ENCODE results near the gene EED. TPM values are rescaled to one million over a fixed set of nuclear protein-coding genes. Genes with fewer than 3 reads are reported as not detected.
A peak's percentile ranks its signal among the peaks of the same experiment; 100 is the strongest.

Gene EED
- total RNA-seq, 1 experiment from 2014 or later: 25.2 TPM

- TF ChIP-seq CTCF (IDR thresholded peaks at IDR 0.05 in 2 of 3, conservative IDR thresholded peaks at IDR 0.05 in 1 of 3; ENCODE audit: borderline replicate concordance in 1 of 3, insufficient read depth in 1 of 3, low read depth in 2 of 3, low read length in 2 of 3) (no peak), ZNF274 (IDR thresholded peaks at IDR 0.05; ENCODE audit: low read depth, low read length) (no peak), POLR2AphosphoS5 (IDR thresholded peaks at IDR 0.05; ENCODE audit: low read depth, low read length) (no peak), POLR2A (IDR thresholded peaks at IDR 0.05; ENCODE audit: borderline replicate concordance, extremely low read depth, insufficient read depth, insufficient read length) (no peak)
- no peak for ATAC-seq
- H3K27ac ChIP-seq (ENCODE audit: low read depth, low read length): no peak overlapping the region
- no peak overlapping the region for H2AFZ ChIP-seq (ENCODE audit: low read depth, low read length, poor library complexity, severe bottlenecking)
- no peaks in the 10 kb centered on the region for H3K36me3 ChIP-seq (ENCODE audit: control insufficient read depth in 1 of 2, insufficient read depth in 2 of 2, low read length in 2 of 2)
- H3K9me2 ChIP-seq (ENCODE audit: insufficient read depth): no peaks in the 10 kb centered on the region
- no peaks in the 10 kb centered on the region for H3K27me3 ChIP-seq (ENCODE audit: insufficient read depth, low read length)
- no peak for DNase-seq (ENCODE audit: low read depth, low spot score)
- H3K79me2 ChIP-seq (ENCODE audit: insufficient read depth, low read length): peaks cover 33% of the 10 kb centered on the region
- ChIA-PET POLR2A (no interaction called here), CTCF (no interaction called here), RAD21 (ENCODE audit: low non-redundant PET in 1 of 2, low total read pairs in 2 of 2, uncharacterized antibody in 2 of 2, unreplicated experiment in 2 of 2) (no interaction called here)
- intact Hi-C loops (cut with micrococcal nuclease): no loop called here
- peaks cover 10% of the 10 kb centered on the region; the same call in 1 of the 2 replicates for H4K20me1 ChIP-seq (ENCODE audit: insufficient read depth)
- peak overlapping the region in 1 of 2 experiments; percentile 92; a peak in 3 of 4 replicates for H3K4me3 ChIP-seq (replicated peaks in 1 of 2; ENCODE audit: low read depth in 1 of 2, low read length in 2 of 2)
- H3K4me2 ChIP-seq (ENCODE audit: low read length): peak overlapping the region; percentile 86
- peak overlapping the region; percentile 86; the same call in 1 of the 2 replicates for H3K9ac ChIP-seq (ENCODE audit: low read length)
- peaks cover 7 to 25% of the 10 kb centered on the region in 2 experiments for H3K4me1 ChIP-seq (ENCODE audit: control insufficient read depth in 1 of 2, insufficient read depth in 2 of 2, low read length in 2 of 2)
- H3K9me3 ChIP-seq (ENCODE audit: control insufficient read depth in 1 of 2, insufficient read depth in 1 of 2, low read depth in 1 of 2, low read length in 2 of 2): no peaks in the 10 kb centered on the region
- no TSS peak for BruUV-seq (replicated peaks)
Observed at GRCh38 chr11:86243396-86243795, 1.2 kb upstream of the EED start.

- Histone ChIP-seq H3K4me1 (ENCODE audit: control insufficient read depth in 1 of 2, insufficient read depth in 2 of 2, low read length in 2 of 2) (peaks cover 7 to 25% of the 10 kb centered on the region in 2 experiments), H3K27ac (ENCODE audit: low read depth, low read length) (peak overlapping the region; percentile 93), H3K4me3 (replicated peaks in 1 of 2; ENCODE audit: low read depth in 1 of 2, low read length in 2 of 2) (peak overlapping the region; percentile 92 to 97), H3K9me3 (ENCODE audit: control insufficient read depth in 1 of 2, insufficient read depth in 1 of 2, low read depth in 1 of 2, low read length in 2 of 2) (no peaks in the 10 kb centered on the region), H3K9ac (ENCODE audit: low read length) (peak overlapping the region; percentile 86), H3K9me2 (ENCODE audit: insufficient read depth) (no peaks in the 10 kb centered on the region), H3K4me2 (ENCODE audit: low read length) (peak overlapping the region; percentile 86), H3K79me2 (ENCODE audit: insufficient read depth, low read length) (peaks cover 40% of the 10 kb centered on the region), H3K36me3 (ENCODE audit: control insufficient read depth in 1 of 2, insufficient read depth in 2 of 2, low read length in 2 of 2) (no peaks in the 10 kb centered on the region), H3K27me3 (ENCODE audit: insufficient read depth, low read length) (no peaks in the 10 kb centered on the region), H4K20me1 (ENCODE audit: insufficient read depth) (peaks cover 11% of the 10 kb centered on the region; the same call in 1 of the 2 replicates), H2AFZ (ENCODE audit: low read depth, low read length, poor library complexity, severe bottlenecking) (peak overlapping the region; percentile 85)
- ChIA-PET RAD21 (ENCODE audit: low non-redundant PET in 1 of 2, low total read pairs in 2 of 2, uncharacterized antibody in 2 of 2, unreplicated experiment in 2 of 2) (no interaction called here), CTCF (no interaction called here), POLR2A (interaction anchor here (1.5 kb wide), 1 partner anchor 14 kb away, joined by 6 read pairs; no protein-coding TSS in a partner anchor)
- peak; percentile 83 for ATAC-seq
- DNase-seq (ENCODE audit: low read depth, low spot score): peak; percentile 86
- intact Hi-C loops (cut with micrococcal nuclease): no loop called here
- no TSS peak for BruUV-seq (replicated peaks)
- TF ChIP-seq ZNF274 (IDR thresholded peaks at IDR 0.05; ENCODE audit: low read depth, low read length) (no peak), JUND (IDR thresholded peaks at IDR 0.05) (no peak), RAD21 (IDR thresholded peaks at IDR 0.05; ENCODE audit: low read depth) (no peak), MAX (IDR thresholded peaks at IDR 0.05) (no peak), SP1 (IDR thresholded peaks at IDR 0.05; ENCODE audit: low read depth) (no peak), EGR1 (IDR thresholded peaks at IDR 0.05; ENCODE audit: low read depth) (no peak), POLR2AphosphoS5 (IDR thresholded peaks at IDR 0.05; ENCODE audit: low read depth, low read length) (no peak; the same call in 1 of the 2 replicates), POLR2A (IDR thresholded peaks at IDR 0.05; ENCODE audit: borderline replicate concordance, extremely low read depth, insufficient read depth, insufficient read length) (no peak), ZBTB33 (IDR thresholded peaks at IDR 0.05; ENCODE audit: extremely low read depth, insufficient replicate concordance, low read length) (no peak), REST (IDR thresholded peaks at IDR 0.05; ENCODE audit: low read depth) (no peak)
Observed at GRCh38 chr11:86244063-86244521, 461 bp upstream of the EED start.

Measured in HCT116 (cell line).